Transverse colon (tissue), 4 donors: Measurements from ENCODE around the gene PACSIN1.

Experiments used
- EP300 ChIP-seq: sonication (generic); formaldehyde crosslinking; IDR thresholded peaks from one replicate; pipeline ENCODE4 v1.6.1; 2017; ENCODE audit warnings: antibody characterized with exemption, low read depth
- POLR2A ChIP-seq: fragments of 450-650 bp; IDR thresholded peaks from one replicate; pipeline ENCODE4 v1.6.1; 2016; ENCODE audit warnings: antibody characterized with exemption, mild to moderate bottlenecking, moderate library complexity
- POLR2AphosphoS5 ChIP-seq, 3 donors: sonication (generic); formaldehyde crosslinking; IDR thresholded peaks; one replicate each; pipeline ENCODE4 v1.6.1; 2016; ENCODE audit warnings: antibody characterized with exemption in 3 of 3
- TF ChIP-seq, protein P1 (sequence below), 5 experiments: fragments of 200-600 bp in 3 of 5; fragments of 450-650 bp in 2 of 5; sonication (generic) in 3 of 5; IDR thresholded peaks; 1 replicate in 2 of 5; 2 replicates in 3 of 5; pipeline ENCODE4 v1.5.1; 2016 to 2017; ENCODE audit warnings: antibody characterized with exemption in 5 of 5, inconsistent platforms in 3 of 5, mild to moderate bottlenecking in 2 of 5, moderate library complexity in 1 of 5

DNA sequence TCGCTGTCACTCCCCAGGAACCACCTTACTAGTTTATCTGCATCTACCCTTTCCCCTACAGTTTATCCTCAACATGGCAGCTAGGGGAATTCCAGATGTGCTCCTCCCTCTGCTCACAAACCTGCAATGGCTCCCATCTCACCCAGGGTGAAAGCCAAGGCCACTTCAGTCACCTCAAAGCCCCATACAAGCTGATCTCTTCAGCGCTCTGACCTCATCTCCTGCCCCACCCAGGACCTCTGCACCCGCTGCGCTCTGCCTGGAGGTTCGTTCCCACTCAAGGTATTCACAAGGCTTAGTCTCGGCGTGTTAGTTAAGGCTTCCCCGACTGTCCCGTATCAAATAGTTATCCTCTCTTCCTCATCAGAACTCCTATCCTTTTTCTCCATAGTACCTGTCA, 118.8 kb downstream of the PACSIN1 start:
- TF ChIP-seq POLR2A, result no peak
- TF ChIP-seq, protein P1, sequence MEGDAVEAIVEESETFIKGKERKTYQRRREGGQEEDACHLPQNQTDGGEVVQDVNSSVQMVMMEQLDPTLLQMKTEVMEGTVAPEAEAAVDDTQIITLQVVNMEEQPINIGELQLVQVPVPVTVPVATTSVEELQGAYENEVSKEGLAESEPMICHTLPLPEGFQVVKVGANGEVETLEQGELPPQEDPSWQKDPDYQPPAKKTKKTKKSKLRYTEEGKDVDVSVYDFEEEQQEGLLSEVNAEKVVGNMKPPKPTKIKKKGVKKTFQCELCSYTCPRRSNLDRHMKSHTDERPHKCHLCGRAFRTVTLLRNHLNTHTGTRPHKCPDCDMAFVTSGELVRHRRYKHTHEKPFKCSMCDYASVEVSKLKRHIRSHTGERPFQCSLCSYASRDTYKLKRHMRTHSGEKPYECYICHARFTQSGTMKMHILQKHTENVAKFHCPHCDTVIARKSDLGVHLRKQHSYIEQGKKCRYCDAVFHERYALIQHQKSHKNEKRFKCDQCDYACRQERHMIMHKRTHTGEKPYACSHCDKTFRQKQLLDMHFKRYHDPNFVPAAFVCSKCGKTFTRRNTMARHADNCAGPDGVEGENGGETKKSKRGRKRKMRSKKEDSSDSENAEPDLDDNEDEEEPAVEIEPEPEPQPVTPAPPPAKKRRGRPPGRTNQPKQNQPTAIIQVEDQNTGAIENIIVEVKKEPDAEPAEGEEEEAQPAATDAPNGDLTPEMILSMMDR (IDR thresholded peaks at IDR 0.05), result no peak
- TF ChIP-seq POLR2AphosphoS5 (IDR thresholded peaks at IDR 0.05), result no peak
- TF ChIP-seq EP300, result no peak
